HG02840 (cell line): Measurements from ENCODE around the gene CDCA3.

ENCODE experiments used
- ATAC-seq: cut with Tn5 transposase; IDR thresholded peaks from one replicate; pipeline ENCODE4 v1.9.1; 2021; ENCODE audit warnings: mild to moderate bottlenecking, moderate library complexity, moderate number of reproducible peaks; ENCODE audit not compliant: unreplicated experiment, low FRiP score

The CDCA3 gene

DNA sequence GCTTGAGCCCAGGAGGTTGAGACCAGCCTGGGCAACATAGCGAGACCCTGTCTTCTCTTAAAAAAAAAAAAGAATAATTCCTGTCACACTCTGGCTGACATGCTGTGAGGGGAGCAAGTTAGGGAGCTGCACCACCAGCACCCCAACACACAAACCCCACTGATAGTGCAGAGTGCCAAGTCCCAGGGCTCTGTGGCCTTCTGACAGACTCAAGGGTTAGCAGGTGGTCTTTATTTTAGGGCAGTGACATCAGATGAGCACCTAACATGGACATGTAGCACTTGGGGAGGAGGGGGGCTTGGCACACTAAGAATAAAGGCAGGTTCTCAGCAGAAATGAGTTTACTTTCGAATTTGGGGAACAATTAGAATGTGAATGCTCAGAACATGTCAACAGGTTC, 7.7 kb upstream of the CDCA3 start:
- ATAC-seq = no peak

- ATAC-seq = no peak
Observed at GRCh38 chr12:6855322-6855721, 4.2 kb upstream of the CDCA3 start.

DNA sequence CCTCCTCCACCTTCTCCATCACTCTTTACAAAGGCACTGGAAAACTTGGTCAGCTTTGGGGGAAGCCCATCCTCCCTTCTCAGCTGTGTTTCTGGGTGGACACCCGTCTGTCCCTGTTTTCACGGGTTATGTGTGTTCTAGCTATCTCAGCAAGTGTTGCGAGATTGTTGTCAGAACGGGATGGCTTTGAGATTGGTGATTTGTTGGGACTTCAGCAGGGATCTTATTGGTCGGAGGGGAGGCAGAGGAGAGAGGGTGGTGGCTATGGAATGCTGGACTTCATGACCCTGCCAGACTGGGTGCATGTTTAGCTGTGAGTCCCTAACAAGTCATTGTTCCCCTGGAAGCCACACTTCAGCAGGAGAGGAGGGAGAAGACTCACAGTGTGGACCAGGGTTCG, 3.0 kb upstream of the CDCA3 start:
- ATAC-seq = no peak

DNA sequence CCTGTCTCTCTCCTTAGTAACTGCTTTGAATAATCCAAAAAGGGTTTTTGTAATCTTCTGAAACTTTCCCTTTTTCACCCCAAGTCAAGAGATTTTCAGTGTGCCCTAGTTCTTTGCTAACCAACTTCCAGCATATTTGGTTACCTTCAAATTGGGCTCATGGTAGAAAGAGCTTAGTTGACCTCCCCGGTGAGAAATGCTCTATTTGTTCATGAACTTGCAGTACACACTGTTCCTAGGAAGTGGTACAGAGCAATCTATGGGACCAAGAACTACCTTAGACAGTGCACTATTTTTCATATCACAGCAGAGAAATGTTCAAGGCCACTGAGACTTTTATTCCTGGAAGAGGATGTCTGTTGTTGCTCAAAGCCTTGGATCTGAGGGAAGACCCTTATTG, 2.5 kb upstream of the CDCA3 start:
- ATAC-seq = no peak

DNA sequence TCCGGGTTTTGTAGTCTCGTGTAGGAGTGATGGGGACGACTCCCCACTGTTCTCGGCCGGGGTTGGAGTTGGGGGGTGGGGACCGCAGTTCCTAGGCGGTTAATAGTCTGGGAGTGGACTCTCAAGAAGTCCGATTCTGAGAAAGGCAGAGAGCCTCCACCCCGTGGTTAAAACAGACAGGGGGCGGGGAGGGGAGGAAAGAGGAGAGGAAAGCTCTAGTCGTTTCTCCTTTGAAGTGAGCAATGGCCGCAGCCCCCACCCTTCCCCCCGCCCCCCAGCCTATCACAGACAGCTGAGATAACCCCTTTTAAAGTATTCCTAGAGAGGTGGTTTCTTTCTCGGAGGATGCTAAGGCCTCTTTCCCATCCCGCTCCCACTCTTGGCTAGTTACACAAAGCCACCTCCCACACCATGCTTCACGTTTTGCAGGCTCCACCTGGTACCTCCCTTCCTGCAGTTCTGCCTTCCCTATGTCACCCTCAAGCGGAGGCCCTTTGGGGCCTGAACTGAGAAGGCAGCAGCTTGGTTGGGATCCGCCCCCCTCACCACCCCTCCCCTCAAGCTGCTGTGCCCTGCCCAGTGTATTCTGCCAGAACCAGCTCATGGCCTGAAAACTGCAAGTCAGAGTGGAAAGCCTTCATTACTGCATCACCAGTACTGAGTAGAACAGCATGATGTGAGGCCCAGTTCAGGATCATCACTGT, 1.7 kb upstream of the CDCA3 start:
- no peak for ATAC-seq

GRCh38 chr12:6851921-6852650, 1.0 kb upstream of the CDCA3 start, which contains the start of gene USP5:
USP5 (plus strand) TSS chr12:6852150; CDS start chr12:6852180, 30 bp downstream.
- ATAC-seq = peak; percentile 77

DNA sequence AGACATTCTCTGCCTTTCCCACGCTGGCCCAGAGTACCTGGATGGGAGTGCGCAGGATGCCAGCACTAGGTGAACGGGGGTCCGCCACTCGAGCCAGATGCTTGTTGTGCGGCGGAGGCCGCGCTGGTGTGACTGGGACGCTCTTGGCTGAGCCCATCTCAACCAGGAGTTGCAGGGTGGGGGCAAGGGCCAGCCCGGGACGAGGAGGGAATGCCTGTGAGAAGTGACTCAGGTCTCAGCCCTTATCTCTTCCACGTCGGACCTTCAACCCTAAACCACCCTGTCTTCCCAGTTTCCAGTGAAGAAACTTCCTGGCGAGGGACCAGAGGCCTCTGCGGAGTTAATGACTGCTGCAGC, 312 bp downstream of the CDCA3 start:
- ATAC-seq = no peak

DNA sequence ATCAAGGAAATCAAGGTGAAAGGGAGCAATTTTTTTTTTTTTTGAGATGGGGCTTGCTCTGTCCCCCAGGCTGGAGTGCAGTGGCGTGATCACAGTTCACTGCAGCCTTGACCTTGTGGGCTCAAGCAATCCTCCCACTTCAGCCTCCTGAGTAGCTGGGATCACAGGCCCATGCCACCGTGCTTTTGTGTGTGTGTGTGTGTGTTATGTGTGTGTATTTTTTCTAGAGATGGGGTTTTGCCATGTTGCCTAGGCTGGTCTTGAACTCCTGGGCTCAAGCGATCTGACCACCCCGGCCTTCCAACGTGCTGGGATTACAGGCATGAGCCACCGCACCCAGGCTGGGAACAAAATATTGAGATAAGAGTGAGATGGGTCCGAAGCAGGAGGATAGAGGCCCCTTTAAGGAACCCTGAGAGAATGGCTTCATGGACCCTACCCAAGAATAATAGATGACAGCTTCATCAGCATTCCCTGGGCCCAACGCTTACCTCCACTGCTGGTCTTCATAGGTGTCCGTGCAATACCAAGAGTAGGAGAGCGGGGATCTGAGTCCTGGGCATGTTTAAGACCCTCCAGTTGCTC, 1.0 kb downstream of the CDCA3 start:
- ATAC-seq = no peak

GRCh38 chr12:6849427-6849826, 1.7 kb downstream of the CDCA3 start:
- no peak for ATAC-seq

GRCh38 chr12:6847676-6848075, 3.4 kb downstream of the CDCA3 start:
- ATAC-seq = no peak

- ATAC-seq = no peak
Observed at GRCh38 chr12:6846316-6846869, 4.7 kb downstream of the CDCA3 start.

DNA sequence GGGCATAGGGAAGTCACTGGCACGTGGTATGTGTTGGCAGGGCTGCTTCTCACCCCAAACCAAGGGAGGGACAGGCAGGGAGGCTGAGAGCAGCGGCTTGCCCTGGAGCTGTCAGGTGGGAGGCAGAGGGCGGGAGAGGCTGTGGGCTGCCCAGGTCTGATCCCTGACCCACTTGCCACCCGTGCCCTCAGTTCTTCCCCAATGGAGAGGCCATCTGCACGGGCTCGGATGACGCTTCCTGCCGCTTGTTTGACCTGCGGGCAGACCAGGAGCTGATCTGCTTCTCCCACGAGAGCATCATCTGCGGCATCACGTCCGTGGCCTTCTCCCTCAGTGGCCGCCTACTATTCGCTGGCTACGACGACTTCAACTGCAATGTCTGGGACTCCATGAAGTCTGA, 5.7 kb downstream of the CDCA3 start:
- ATAC-seq = no peak

GRCh38 chr12:6843118-6843902, 7.8 kb downstream of the CDCA3 start:
- no peak for ATAC-seq

DNA sequence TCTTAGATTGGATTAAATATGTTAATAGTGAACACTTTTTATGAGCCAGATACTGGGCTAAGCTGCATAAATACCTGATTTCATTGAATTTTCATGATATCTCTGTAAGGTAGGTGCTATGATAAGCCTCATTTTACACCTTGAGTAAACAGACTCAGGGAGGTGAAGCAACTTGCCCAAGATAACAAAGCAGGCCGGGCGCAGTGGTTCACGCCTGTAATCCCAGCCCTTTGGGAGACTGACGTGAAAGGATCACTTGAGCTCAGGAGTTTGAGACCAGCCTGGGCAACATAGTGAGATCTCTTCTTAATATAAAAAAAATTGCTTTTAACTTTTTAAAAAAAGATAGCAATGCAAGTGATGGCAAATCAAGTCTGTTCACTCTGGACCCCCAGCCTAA, 9.0 kb downstream of the CDCA3 start:
- no peak for ATAC-seq

- ATAC-seq = no peak
Observed at GRCh38 chr12:6840761-6841515, 10.1 kb downstream of the CDCA3 start, which contains the start of gene GNB3. GNB3 (plus strand) TSS chr12:6840925; CDS start chr12:6841288, 363 bp downstream.

GRCh38 chr12:6840330-6840729, 10.8 kb downstream of the CDCA3 start:
- no peak for ATAC-seq

GRCh38 chr12:6839482-6840201, 11.4 kb downstream of the CDCA3 start:
- peak; percentile 80 for ATAC-seq

GRCh38 chr12:6838854-6839253, 12.2 kb downstream of the CDCA3 start:
- no peak for ATAC-seq

- ATAC-seq = no peak
Observed at GRCh38 chr12:6837370-6838060, 13.6 kb downstream of the CDCA3 start.
